OCI-LY7 (cell line): ENCODE results near the gene JCAD.

Experiments
- EZH2phosphoT487 ChIP-seq: fragments of 200-600 bp; sonication (generic); IDR thresholded peaks from 2 replicates; pipeline ENCODE4 v1.6.1; 2018; ENCODE audit warnings: low read depth, borderline replicate concordance, mild to moderate bottlenecking, mixed run types, antibody characterized with exemption, low read length, moderate library complexity, mixed read lengths
- TF ChIP-seq, protein P1 (sequence below): fragments of 200-600 bp; sonication (generic); conservative IDR thresholded peaks from 2 replicates; pipeline ENCODE4 v1.5.1; 2014; ENCODE audit warnings: mild to moderate bottlenecking, antibody characterized with exemption, low read length, moderate library complexity, mixed read lengths

DNA sequence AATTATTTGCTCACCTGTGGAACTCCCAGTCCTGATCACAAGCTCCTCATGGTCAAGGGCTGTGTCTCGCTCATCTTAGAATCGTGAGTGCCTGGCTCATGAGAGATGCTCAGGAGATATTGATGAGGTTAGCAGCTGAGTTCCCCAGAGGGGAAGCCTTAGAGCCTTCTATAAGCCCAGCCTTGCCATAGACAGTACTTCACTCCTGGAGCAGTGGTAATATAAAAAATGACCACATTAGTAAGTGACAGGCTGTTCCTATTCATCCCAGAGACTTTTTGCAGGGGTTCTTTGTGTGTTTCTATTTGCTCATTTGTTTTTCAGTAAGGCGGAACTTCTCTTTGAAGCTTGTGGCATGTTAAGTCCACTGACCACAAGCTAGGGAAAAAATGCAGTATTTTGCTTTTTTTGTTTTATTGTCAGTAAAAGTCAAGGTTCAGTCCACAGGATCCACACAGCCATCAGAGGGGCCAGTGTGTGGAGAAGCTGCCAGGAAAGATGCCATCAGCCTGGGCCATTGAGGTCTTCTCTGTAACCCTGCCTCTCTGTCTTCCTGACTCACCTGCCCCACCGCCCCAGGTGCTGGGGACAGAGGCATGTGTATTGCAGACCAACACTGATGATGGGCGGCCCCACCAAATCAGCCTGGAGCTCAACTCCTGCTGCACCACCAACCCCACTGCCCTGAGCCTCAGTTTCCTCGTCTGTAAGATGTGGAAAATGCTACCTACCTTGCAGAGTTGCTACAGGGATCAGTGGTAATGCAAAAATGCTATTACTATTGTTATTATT lies 36.4 kb upstream of the JCAD start:
- TF ChIP-seq, protein P1, sequence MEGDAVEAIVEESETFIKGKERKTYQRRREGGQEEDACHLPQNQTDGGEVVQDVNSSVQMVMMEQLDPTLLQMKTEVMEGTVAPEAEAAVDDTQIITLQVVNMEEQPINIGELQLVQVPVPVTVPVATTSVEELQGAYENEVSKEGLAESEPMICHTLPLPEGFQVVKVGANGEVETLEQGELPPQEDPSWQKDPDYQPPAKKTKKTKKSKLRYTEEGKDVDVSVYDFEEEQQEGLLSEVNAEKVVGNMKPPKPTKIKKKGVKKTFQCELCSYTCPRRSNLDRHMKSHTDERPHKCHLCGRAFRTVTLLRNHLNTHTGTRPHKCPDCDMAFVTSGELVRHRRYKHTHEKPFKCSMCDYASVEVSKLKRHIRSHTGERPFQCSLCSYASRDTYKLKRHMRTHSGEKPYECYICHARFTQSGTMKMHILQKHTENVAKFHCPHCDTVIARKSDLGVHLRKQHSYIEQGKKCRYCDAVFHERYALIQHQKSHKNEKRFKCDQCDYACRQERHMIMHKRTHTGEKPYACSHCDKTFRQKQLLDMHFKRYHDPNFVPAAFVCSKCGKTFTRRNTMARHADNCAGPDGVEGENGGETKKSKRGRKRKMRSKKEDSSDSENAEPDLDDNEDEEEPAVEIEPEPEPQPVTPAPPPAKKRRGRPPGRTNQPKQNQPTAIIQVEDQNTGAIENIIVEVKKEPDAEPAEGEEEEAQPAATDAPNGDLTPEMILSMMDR, result no peak
- TF ChIP-seq EZH2phosphoT487, result no peak
